Effector memory CD8-positive, alpha-beta T cell (primary cell): ENCODE results near the gene PAFAH2.
A peak's percentile ranks its signal among the peaks of the same experiment; 100 is the strongest.

Experiments
- ATAC-seq: fragments of 150-1000 bp; cut with Tn5 transposase; replicated peaks from 2 replicates; pipeline ENCODE4 v1.10.0; 2021; ENCODE audit warnings: mild to moderate bottlenecking, moderate library complexity
- DNase-seq, 3 experiments: peaks; one replicate each; pipeline ENCODE4 v3.0.0; 2021
- H3K27ac Mint-ChIP-seq, 2 donors: one replicate each; pipeline ENCODE4 v1.8.0; 2022; ENCODE audit warnings: mild to moderate bottlenecking in 2 of 2, mixed read lengths in 2 of 2, moderate library complexity in 2 of 2
- H3K27me3 Mint-ChIP-seq, 2 donors: one replicate each; pipeline ENCODE4 v1.8.0; 2022; ENCODE audit warnings: mixed read lengths in 2 of 2
- H3K36me3 Mint-ChIP-seq: one replicate; pipeline ENCODE4 v1.8.0; 2022; ENCODE audit warnings: mild to moderate bottlenecking, moderate library complexity, mixed read lengths; ENCODE audit not compliant: insufficient read depth
- H3K4me1 Mint-ChIP-seq, 2 donors: one replicate each; pipeline ENCODE4 v1.8.0; 2022; ENCODE audit warnings: low read depth in 2 of 2, mixed read lengths in 2 of 2
- H3K4me3 Mint-ChIP-seq, 2 donors: one replicate each; pipeline ENCODE4 v1.8.0; 2022; ENCODE audit warnings: mild to moderate bottlenecking in 2 of 2, mixed read lengths in 2 of 2, moderate library complexity in 2 of 2
- H3K9me3 Mint-ChIP-seq, 2 donors: one replicate each; pipeline ENCODE4 v1.8.0; 2022; ENCODE audit warnings: mixed read lengths in 2 of 2

The PAFAH2 gene

GRCh38 chr1:25917996-25918395 lies 79.9 kb downstream of the PAFAH2 start:
- H3K27me3 Mint-ChIP-seq: no peaks in the 10 kb centered on the region
- ATAC-seq (peak; percentile 63), DNase-seq (peak in 1 of 3 experiments; percentile 35)
- H3K4me1 Mint-ChIP-seq: peaks cover 17 to 21% of the 10 kb centered on the region in 2 donors
- peak overlapping the region; percentile 51 to 75 for H3K4me3 Mint-ChIP-seq
- H3K36me3 Mint-ChIP-seq: peaks cover 5% of the 10 kb centered on the region
- peak overlapping the region; percentile 25 to 71 for H3K27ac Mint-ChIP-seq
- no peaks in the 10 kb centered on the region for H3K9me3 Mint-ChIP-seq

GRCh38 chr1:25916460-25916859 lies 81.4 kb downstream of the PAFAH2 start:
- no peaks in the 10 kb centered on the region for H3K9me3 Mint-ChIP-seq
- H3K27me3 Mint-ChIP-seq: no peaks in the 10 kb centered on the region
- no peak overlapping the region for H3K27ac Mint-ChIP-seq

GRCh38 chr1:25914074-25914995 lies 83.5 kb downstream of the PAFAH2 start:
- DNase-seq: no peak
- no peak for ATAC-seq
- Mint-ChIP-seq H3K9me3 (no peaks in the 10 kb centered on the region), H3K27me3 (no peaks in the 10 kb centered on the region), H3K27ac (no peak overlapping the region), H3K4me3 (no peak overlapping the region), H3K4me1 (peaks cover 7 to 8% of the 10 kb centered on the region in 2 donors), H3K36me3 (no peaks in the 10 kb centered on the region)

More at GRCh38 chr1:25916460-25916859, 81.4 kb downstream of the PAFAH2 start:
- H3K4me1 Mint-ChIP-seq: peaks cover 7 to 13% of the 10 kb centered on the region in 2 donors
- H3K36me3 Mint-ChIP-seq: no peaks in the 10 kb centered on the region
- H3K4me3 Mint-ChIP-seq: no peak overlapping the region
- no peak for ATAC-seq
- no peak for DNase-seq

GRCh38 chr1:25913206-25913605 lies 84.7 kb downstream of the PAFAH2 start:
- ATAC-seq: no peak
- no peak for DNase-seq
- H3K4me3 Mint-ChIP-seq: no peak overlapping the region
- no peak overlapping the region for H3K27ac Mint-ChIP-seq
- no peaks in the 10 kb centered on the region for H3K36me3 Mint-ChIP-seq
- peaks cover 6 to 7% of the 10 kb centered on the region in 2 donors for H3K4me1 Mint-ChIP-seq
- H3K27me3 Mint-ChIP-seq: no peaks in the 10 kb centered on the region
- H3K9me3 Mint-ChIP-seq: no peaks in the 10 kb centered on the region

DNA sequence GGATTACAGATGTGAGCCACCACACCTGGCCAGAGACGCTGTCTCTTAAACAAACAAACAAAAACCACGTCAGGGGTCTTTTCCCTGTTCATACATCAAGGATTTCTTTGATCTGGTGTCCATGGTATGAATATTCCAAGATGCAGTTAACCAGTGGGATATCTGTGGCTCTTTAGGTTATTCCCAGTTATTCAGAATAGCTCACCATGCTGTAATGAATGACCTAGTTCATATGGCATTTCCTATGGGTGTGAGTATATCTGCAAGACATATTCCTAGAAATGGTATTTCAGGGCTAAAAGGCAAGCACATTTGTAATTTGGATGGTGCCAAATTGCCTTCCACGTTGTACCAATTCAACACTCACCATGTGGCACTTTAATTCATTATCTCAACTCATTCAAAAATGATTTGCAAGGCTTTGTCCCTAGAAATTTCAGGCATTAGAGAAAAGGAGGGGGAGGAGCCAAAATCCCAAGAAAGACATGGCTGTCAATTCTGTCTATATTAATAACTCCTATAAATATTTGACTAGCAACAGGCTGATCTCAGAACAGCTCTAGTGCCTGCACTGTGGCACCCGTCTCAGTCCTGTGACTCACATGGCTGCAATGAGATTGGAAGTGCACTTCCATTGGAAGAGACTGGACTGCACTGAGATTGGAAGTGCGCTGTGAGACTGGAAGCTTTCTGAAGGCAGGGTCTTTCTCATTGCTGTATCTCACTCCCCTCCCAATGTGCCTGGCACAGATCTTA lies 85.6 kb downstream of the PAFAH2 start:
- Mint-ChIP-seq H3K27ac (no peak overlapping the region), H3K9me3 (no peaks in the 10 kb centered on the region), H3K4me1 (peaks cover 1 to 3% of the 10 kb centered on the region in 2 donors), H3K27me3 (no peaks in the 10 kb centered on the region), H3K4me3 (no peak overlapping the region), H3K36me3 (no peaks in the 10 kb centered on the region)
- ATAC-seq (no peak), DNase-seq (no peak)

DNA sequence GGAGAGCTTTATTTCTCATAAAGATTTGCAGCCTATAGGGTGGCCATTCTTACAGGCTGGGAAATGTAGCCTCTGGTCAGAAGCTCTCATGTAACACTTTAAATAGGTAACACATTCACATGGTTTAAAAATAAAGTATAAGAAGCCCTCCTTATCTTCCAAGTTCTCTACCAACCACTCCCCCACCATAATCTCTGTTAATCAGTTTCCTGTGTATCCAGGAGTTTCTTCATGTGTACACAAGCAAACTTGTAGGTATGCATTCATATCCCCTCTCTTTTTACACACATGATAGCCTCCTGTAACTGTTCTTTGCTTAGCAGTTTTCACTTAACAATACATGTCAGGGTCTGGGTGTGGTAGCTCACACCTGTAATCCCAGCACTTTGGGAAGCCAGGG lies 86.7 kb downstream of the PAFAH2 start:
- H3K4me3 Mint-ChIP-seq: no peak overlapping the region
- no peak for ATAC-seq

More for the DNA sequence above, 86.7 kb downstream of the PAFAH2 start:
- no peaks in the 10 kb centered on the region for H3K36me3 Mint-ChIP-seq
- H3K27me3 Mint-ChIP-seq: no peaks in the 10 kb centered on the region
- H3K9me3 Mint-ChIP-seq: no peaks in the 10 kb centered on the region
- no peak for DNase-seq
- H3K27ac Mint-ChIP-seq: no peak overlapping the region
- peaks cover 3 to 5% of the 10 kb centered on the region in 2 donors for H3K4me1 Mint-ChIP-seq
